HepG2 (cell line): ENCODE measurements around the gene HOXA11. TPM values are rescaled to one million over a fixed set of nuclear protein-coding genes. Genes with fewer than 3 reads are reported as not detected.

Experiments
- ATAC-seq: fragments of 200-7000 bp; cut with Tn5 transposase; 3 replicates; pipeline ENCODE4 v1.9.1; 2020; ENCODE audit warnings: mild to moderate bottlenecking, moderate library complexity
- BruUV-seq: library from RNA; stranded (reverse); fragments of 400-500 nt; replicated peaks from 2 replicates; lab custom pipeline; 2021; lab: Mats Ljungman, UMichigan
- CTCF ChIA-PET: fragments of 300-600 bp; formaldehyde crosslinking; extraction: SDS; loops from one replicate; lab custom pipeline; 2021; ENCODE audit warnings: low total read pairs, inconsistent platforms, low intra/inter-chr PET ratio; lab: Yijun Ruan, JAX
- POLR2A ChIA-PET: fragments of 350-600 bp; sonication (Branson Sonifier 250); formaldehyde crosslinking; loops from one replicate; lab custom pipeline; 2020; ENCODE audit warnings: antibody characterized with exemption, inconsistent platforms; lab: Yijun Ruan, JAX
- DNase-seq: peaks from one replicate; pipeline ENCODE4 v3.0.0-alpha.2; 2015; ENCODE audit warnings: low spot score
- FAIRE-seq: peaks from 3 replicates; lab custom pipeline; 2011; peaks lifted over from hg19 to GRCh38; lab: Jason Lieb, UNC
- H2AFZ ChIP-seq: one replicate; pipeline ENCODE4 v1.6.1; 2011; ENCODE audit warnings: low read length, inconsistent platforms
- H3K27ac ChIP-seq: fragments of 300-600 bp; 3 replicates; pipeline ENCODE4 v1.8.0; 2011; ENCODE audit warnings: mixed run types, mild to moderate bottlenecking, mixed read lengths, low read length, inconsistent platforms; ENCODE audit not compliant: insufficient read depth; ENCODE audit errors: extremely low read length
- H3K27me3 ChIP-seq, 2 experiments: fragments of 200-600 bp in 1 of 2; 2 replicates in 1 of 2; 3 replicates in 1 of 2; pipeline versions ENCODE4 v1.6.0 to v1.8.0; 2011; ENCODE audit warnings: low read length in 2 of 2, mild to moderate bottlenecking in 2 of 2, moderate library complexity in 2 of 2, inconsistent platforms in 1 of 2; ENCODE audit not compliant: insufficient read depth in 2 of 2, control insufficient read depth in 1 of 2
- H3K36me3 ChIP-seq, 2 experiments: fragments of 200-600 bp in 1 of 2; replicated peaks in 1 of 2; 2 replicates in 1 of 2; 3 replicates in 1 of 2; pipeline versions ENCODE4 v1.5.1 to v1.8.0; 2011; ENCODE audit warnings: low read length in 2 of 2, inconsistent platforms in 1 of 2; ENCODE audit not compliant: insufficient read depth in 2 of 2, control insufficient read depth in 1 of 2
- H3K4me1 ChIP-seq: 2 replicates; pipeline ENCODE4 v1.5.1; 2012; ENCODE audit warnings: low read length, inconsistent platforms; ENCODE audit not compliant: insufficient read depth
- H3K4me2 ChIP-seq: 2 replicates; pipeline ENCODE4 v1.6.0; 2011; ENCODE audit warnings: low read depth, low read length, inconsistent platforms
- H3K4me3 ChIP-seq, 3 experiments: fragments of 200-600 bp in 1 of 3; sonication (generic), shearing (Covaris generic) in 1 of 3; replicated peaks in 1 of 3; 2 replicates each; pipeline ENCODE4 v1.5.1; 2011 to 2016; ENCODE audit warnings: low read length in 3 of 3, inconsistent platforms in 2 of 3, low read depth in 2 of 3, mild to moderate bottlenecking in 2 of 3, control low read depth in 1 of 3, mixed read lengths in 1 of 3; ENCODE audit not compliant: insufficient read depth in 1 of 3
- H3K79me2 ChIP-seq: one replicate; pipeline ENCODE4 v1.6.1; 2011; ENCODE audit warnings: low read length, inconsistent platforms; ENCODE audit not compliant: insufficient read depth
- H3K9ac ChIP-seq: 2 replicates; pipeline ENCODE4 v1.6.0; 2011; ENCODE audit warnings: mild to moderate bottlenecking, low read depth, low read length, inconsistent platforms; ENCODE audit not compliant: insufficient read depth
- H3K9me3 ChIP-seq: 2 replicates; pipeline ENCODE4 v1.5.1; 2012; ENCODE audit warnings: mild to moderate bottlenecking, low read length
- H4K20me1 ChIP-seq: 2 replicates; pipeline ENCODE4 v1.6.0; 2011; ENCODE audit warnings: inconsistent platforms, mild to moderate bottlenecking, low read length, moderate library complexity; ENCODE audit not compliant: insufficient read depth
- GATAD1 ChIP-seq: IDR thresholded peaks from 2 replicates; pipeline ENCODE4 v1.6.1; 2016; ENCODE audit warnings: missing genetic modification reagents, missing compliant biosample characterization
- HNF4G ChIP-seq, 2 experiments: sonication (generic) in 1 of 2; formaldehyde crosslinking in 1 of 2; IDR thresholded peaks; 2 replicates each; pipeline versions ENCODE4 v1.4.0 to v1.6.1; 2011 to 2020; ENCODE audit warnings: borderline replicate concordance in 2 of 2, low read depth in 2 of 2, mild to moderate bottlenecking in 2 of 2, low read length in 1 of 2, missing genetic modification reagents in 1 of 2, moderate library complexity in 1 of 2
- KDM4B ChIP-seq: sonication (generic); formaldehyde crosslinking; IDR thresholded peaks from 2 replicates; pipeline ENCODE4 v1.4.0; 2020; ENCODE audit warnings: missing genetic modification reagents
- MYC ChIP-seq: sonication (generic); formaldehyde crosslinking; IDR thresholded peaks from 2 replicates; pipeline ENCODE4 v1.9.0; 2021; ENCODE audit warnings: missing genetic modification reagents, borderline replicate concordance
- PHB2 ChIP-seq: fragments of 450-650 bp; IDR thresholded peaks from 2 replicates; pipeline ENCODE4 v1.6.1; 2018; ENCODE audit not compliant: partially characterized antibody
- PHF8 ChIP-seq: sonication (generic); formaldehyde crosslinking; IDR thresholded peaks from 2 replicates; pipeline ENCODE4 v1.5.0; 2020; ENCODE audit warnings: missing genetic modification reagents
- SALL1 ChIP-seq: sonication (generic); formaldehyde crosslinking; IDR thresholded peaks from 2 replicates; pipeline ENCODE4 v1.8.0; 2022; ENCODE audit warnings: mild to moderate bottlenecking, missing genetic modification reagents
- TOE1 ChIP-seq: sonication (generic); formaldehyde crosslinking; IDR thresholded peaks from 2 replicates; pipeline ENCODE4 v1.4.0; 2020; ENCODE audit warnings: mild to moderate bottlenecking, missing genetic modification reagents
- YY1 ChIP-seq: IDR thresholded peaks from 2 replicates; pipeline ENCODE4 v1.6.1; 2011; ENCODE audit warnings: low read length, low read depth, moderate library complexity, mild to moderate bottlenecking; ENCODE audit not compliant: insufficient read depth, insufficient replicate concordance
- ZBTB7B ChIP-seq: sonication (generic); formaldehyde crosslinking; IDR thresholded peaks from 2 replicates; pipeline ENCODE4 v1.4.0; 2020; ENCODE audit warnings: missing genetic modification reagents
- ZNF225 ChIP-seq: sonication (generic); formaldehyde crosslinking; IDR thresholded peaks from 2 replicates; pipeline ENCODE4 v1.4.0; 2020; ENCODE audit warnings: mild to moderate bottlenecking, missing genetic modification reagents
- ZNF879 ChIP-seq: sonication (generic); formaldehyde crosslinking; IDR thresholded peaks from 2 replicates; pipeline ENCODE4 v1.8.1; 2023; ENCODE audit warnings: missing genetic modification reagents
- ZSCAN12 ChIP-seq: sonication (generic); formaldehyde crosslinking; IDR thresholded peaks from 2 replicates; pipeline ENCODE4 v1.9.0; 2021; ENCODE audit warnings: mild to moderate bottlenecking, missing genetic modification reagents
- WGBS: methylation state at CpG from one replicate; pipeline ENCODE4 v1.1.6; 2017; ENCODE audit warnings: low lambda C conversion rate; 5-methylcytosine and 5-hydroxymethylcytosine counted together
- in situ Hi-C: cut with HindIII; loops from 2 replicates; pipeline ENCODE4 v1.10.0; 2017; ENCODE audit warnings: low pct_unique_long_range_greater_than_20kb; ENCODE audit not compliant: extremely low pct_ligation_motif_present
- intact Hi-C: fragments of 100-400 bp; cut with micrococcal nuclease; formaldehyde crosslinking; loops from one replicate; pipeline ENCODE4 v1.10.0; 2022; ENCODE audit not compliant: unreplicated experiment
- polyA plus RNA-seq, 8 experiments: library from polyadenylated mRNA; depleted of rRNA in 3 of 8; stranded (reverse) in 7 of 8; unstranded in 1 of 8; fragments of >200 nt; fragmentation: Illumina TruSeq in 4 of 8; extraction: Trizol in 4 of 8; gene quantifications; 2 replicates each; pipeline versions ENCODE4 v1.2.1 to v1.2.3, GENCODE V29; 2011 to 2016; ENCODE audit warnings: low read depth in 4 of 8, missing spikeins in 1 of 8, mixed read lengths in 1 of 8; ENCODE audit not compliant: insufficient read depth in 1 of 8
- total RNA-seq, 5 experiments: library from RNA; depleted of rRNA; stranded (reverse); fragments of >200 nt; fragmentation: Illumina TruSeq; extraction: Trizol; gene quantifications; 2 replicates each; pipeline ENCODE4 v1.2.3, GENCODE V29; 2016; ENCODE audit warnings: low read depth in 1 of 5
- TF ChIP-seq, protein P1 (sequence below): sonication (generic); formaldehyde crosslinking; IDR thresholded peaks from 2 replicates; pipeline ENCODE4 v1.5.0; 2020; ENCODE audit warnings: missing genetic modification reagents
- TF ChIP-seq, protein P2 (sequence below), 2 experiments: sonication (generic) in 1 of 2; formaldehyde crosslinking in 1 of 2; IDR thresholded peaks; 2 replicates each; pipeline versions ENCODE4 v1.4.0 to v1.6.1; 2018 to 2020; ENCODE audit warnings: missing genetic modification reagents in 2 of 2, borderline replicate concordance in 1 of 2, low read depth in 1 of 2, mild to moderate bottlenecking in 1 of 2, missing biosample characterization in 1 of 2
- TF ChIP-seq, protein P3 (sequence below): sonication (generic); formaldehyde crosslinking; IDR thresholded peaks from 2 replicates; pipeline ENCODE4 v1.8.0; 2022; ENCODE audit warnings: mild to moderate bottlenecking, missing genetic modification reagents; ENCODE audit not compliant: insufficient replicate concordance

HOXA11 gene
- total and polyA plus RNA-seq, 2 of the 13 experiments (the other 11 are each of a cell fraction or from before 2014, with no cell fraction given): not detected

DNA sequence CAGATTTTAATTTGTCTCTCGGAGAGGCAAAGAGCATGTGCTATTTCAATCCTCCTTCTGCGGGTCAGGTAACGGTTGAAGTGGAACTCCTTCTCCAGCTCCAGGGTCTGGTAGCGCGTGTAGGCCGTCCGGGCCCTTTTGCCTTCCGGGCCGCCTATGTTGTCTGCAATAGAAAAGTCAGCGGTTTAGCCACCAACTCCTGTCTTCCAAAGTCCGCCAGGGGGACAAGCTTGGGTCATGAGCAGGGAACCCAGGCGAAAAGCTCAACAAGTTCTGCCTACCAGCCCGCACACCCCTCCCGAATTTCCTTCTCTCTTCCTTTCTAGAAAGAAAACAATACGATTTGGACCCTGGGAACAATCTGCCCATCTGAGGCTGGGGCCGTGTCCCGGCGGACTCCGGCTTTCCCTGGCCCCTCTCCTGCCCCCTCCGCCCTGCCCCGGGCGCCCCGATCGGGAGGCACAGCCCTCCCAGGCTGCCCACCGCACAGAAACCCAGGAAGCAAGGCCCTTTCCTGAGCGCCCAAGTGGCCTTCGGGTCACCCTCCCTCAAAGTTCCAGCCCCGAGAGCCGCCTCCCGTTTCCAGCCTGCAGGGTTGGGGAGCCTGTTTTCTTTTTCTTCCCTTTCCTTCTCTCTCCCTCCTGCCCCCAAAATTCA lies 43.0 kb downstream of the HOXA11 start:
- ChIA-PET POLR2A (interaction anchor here (0.9 to 2.7 kb wide), 8 partner anchors 9 to 682 kb away, joined by 3 to 13 read pairs (median 7); partner anchors contain the start of genes HOXA4 and SKAP2), CTCF (no interaction called here)
- in situ Hi-C loops: no loop called here
- H3K4me1 ChIP-seq: peaks cover 9% of the 10 kb centered on the region
- H3K27me3 ChIP-seq: no peaks in the 10 kb centered on the region
- peak overlapping the region; percentile 67 for H3K9ac ChIP-seq
- no peak overlapping the region for H2AFZ ChIP-seq
- DNase-seq (peak; percentile 63), ATAC-seq (peak; percentile 72), FAIRE-seq (no peak)
- 62% methylated on average over 30 of the region's 30 CpGs for WGBS
- intact Hi-C loops: loop anchor here (5.0 kb wide), 1 partner anchor 765 kb away; no protein-coding TSS in a partner anchor
- no peaks in the 10 kb centered on the region; a peak in 2 of 5 replicates for H3K36me3 ChIP-seq
- peak overlapping the region; percentile 60 for H3K27ac ChIP-seq
- H3K4me3 ChIP-seq: peak overlapping the region; percentile 70 to 79 (median 76)
- no peaks in the 10 kb centered on the region for H4K20me1 ChIP-seq
- no TSS peak for BruUV-seq
- H3K9me3 ChIP-seq: no peaks in the 10 kb centered on the region
- peak overlapping the region; percentile 70 for H3K4me2 ChIP-seq
- H3K79me2 ChIP-seq: no peaks in the 10 kb centered on the region
- TF ChIP-seq GATAD1 (CRISPR knock-in tag) (no peak), HNF4G (IDR thresholded peaks at IDR 0.05; ENCODE audit: borderline replicate concordance, low read depth, low read length) (peak; percentile 16; the same call in 1 of the 2 replicates), HNF4G (CRISPR knock-in tag; IDR thresholded peaks at IDR 0.05; ENCODE audit: borderline replicate concordance, low read depth) (no peak), ZSCAN12 (CRISPR knock-in tag) (no peak), PHF8 (CRISPR knock-in tag) (peak; percentile 64), MYC (CRISPR knock-in tag) (no peak), YY1 (peak; percentile 6), ZNF879 (CRISPR knock-in tag) (no peak), PHB2 (no peak), TOE1 (CRISPR knock-in tag) (no peak), ZNF225 (CRISPR knock-in tag) (no peak), SALL1 (CRISPR knock-in tag) (peak; percentile 22; the same call in 1 of the 2 replicates), KDM4B (CRISPR knock-in tag) (no peak), ZBTB7B (CRISPR knock-in tag) (0 out of 2 replicates have a peak, but pooled peaks have one; percentile 1)
- TF ChIP-seq, protein P1, sequence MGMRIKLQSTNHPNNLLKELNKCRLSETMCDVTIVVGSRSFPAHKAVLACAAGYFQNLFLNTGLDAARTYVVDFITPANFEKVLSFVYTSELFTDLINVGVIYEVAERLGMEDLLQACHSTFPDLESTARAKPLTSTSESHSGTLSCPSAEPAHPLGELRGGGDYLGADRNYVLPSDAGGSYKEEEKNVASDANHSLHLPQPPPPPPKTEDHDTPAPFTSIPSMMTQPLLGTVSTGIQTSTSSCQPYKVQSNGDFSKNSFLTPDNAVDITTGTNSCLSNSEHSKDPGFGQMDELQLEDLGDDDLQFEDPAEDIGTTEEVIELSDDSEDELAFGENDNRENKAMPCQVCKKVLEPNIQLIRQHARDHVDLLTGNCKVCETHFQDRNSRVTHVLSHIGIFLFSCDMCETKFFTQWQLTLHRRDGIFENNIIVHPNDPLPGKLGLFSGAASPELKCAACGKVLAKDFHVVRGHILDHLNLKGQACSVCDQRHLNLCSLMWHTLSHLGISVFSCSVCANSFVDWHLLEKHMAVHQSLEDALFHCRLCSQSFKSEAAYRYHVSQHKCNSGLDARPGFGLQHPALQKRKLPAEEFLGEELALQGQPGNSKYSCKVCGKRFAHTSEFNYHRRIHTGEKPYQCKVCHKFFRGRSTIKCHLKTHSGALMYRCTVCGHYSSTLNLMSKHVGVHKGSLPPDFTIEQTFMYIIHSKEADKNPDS: no peak
- TF ChIP-seq, protein P2, sequence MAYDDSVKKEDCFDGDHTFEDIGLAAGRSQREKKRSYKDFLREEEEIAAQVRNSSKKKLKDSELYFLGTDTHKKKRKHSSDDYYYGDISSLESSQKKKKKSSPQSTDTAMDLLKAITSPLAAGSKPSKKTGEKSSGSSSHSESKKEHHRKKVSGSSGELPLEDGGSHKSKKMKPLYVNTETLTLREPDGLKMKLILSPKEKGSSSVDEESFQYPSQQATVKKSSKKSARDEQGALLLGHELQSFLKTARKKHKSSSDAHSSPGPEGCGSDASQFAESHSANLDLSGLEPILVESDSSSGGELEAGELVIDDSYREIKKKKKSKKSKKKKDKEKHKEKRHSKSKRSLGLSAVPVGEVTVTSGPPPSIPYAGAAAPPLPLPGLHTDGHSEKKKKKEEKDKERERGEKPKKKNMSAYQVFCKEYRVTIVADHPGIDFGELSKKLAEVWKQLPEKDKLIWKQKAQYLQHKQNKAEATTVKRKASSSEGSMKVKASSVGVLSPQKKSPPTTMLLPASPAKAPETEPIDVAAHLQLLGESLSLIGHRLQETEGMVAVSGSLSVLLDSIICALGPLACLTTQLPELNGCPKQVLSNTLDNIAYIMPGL (CRISPR knock-in tag; IDR thresholded peaks at IDR 0.05; ENCODE audit: borderline replicate concordance in 1 of 2, low read depth in 1 of 2): peak in 1 of 2 experiments; percentile 67; a peak in 2 of 4 replicates
- TF ChIP-seq, protein P3, sequence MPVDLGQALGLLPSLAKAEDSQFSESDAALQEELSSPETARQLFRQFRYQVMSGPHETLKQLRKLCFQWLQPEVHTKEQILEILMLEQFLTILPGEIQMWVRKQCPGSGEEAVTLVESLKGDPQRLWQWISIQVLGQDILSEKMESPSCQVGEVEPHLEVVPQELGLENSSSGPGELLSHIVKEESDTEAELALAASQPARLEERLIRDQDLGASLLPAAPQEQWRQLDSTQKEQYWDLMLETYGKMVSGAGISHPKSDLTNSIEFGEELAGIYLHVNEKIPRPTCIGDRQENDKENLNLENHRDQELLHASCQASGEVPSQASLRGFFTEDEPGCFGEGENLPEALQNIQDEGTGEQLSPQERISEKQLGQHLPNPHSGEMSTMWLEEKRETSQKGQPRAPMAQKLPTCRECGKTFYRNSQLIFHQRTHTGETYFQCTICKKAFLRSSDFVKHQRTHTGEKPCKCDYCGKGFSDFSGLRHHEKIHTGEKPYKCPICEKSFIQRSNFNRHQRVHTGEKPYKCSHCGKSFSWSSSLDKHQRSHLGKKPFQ (CRISPR knock-in tag): no peak
